NCI-H2227 treated with DMSO at 0.1 percent for 48 hours (cell line): ENCODE measurements around the gene RAB3A.

Source experiments
- DNase-seq: peaks from one replicate; lab custom pipeline; 2025; lab: John Stamatoyannopoulos, UW

RAB3A gene

GRCh38 chr19:18197306-18197705, 6.5 kb downstream of the RAB3A start:
- no peak for DNase-seq

- no peak for DNase-seq
Measured at GRCh38 chr19:18196511-18196845, 7.4 kb downstream of the RAB3A start.

GRCh38 chr19:18194554-18195238, 9.1 kb downstream of the RAB3A start:
- no peak for DNase-seq

- DNase-seq, result no peak
Measured at GRCh38 chr19:18194181-18194530, 9.7 kb downstream of the RAB3A start.

- no peak for DNase-seq
Measured at GRCh38 chr19:18193388-18194180, 10.3 kb downstream of the RAB3A start.

- peak; percentile 96 for DNase-seq
Measured at GRCh38 chr19:18192673-18193387, 11.0 kb downstream of the RAB3A start, which contains the start of gene MPV17L2. MPV17L2 (plus strand) TSS chr19:18193218; CDS start chr19:18193282, 64 bp downstream.

- no peak for DNase-seq
Measured at GRCh38 chr19:18191640-18192062, 12.2 kb downstream of the RAB3A start.

GRCh38 chr19:18190278-18190677, 13.6 kb downstream of the RAB3A start:
- DNase-seq, result no peak

- DNase-seq, result no peak
Measured at GRCh38 chr19:18185538-18185937, 18.3 kb downstream of the RAB3A start.

- DNase-seq, result no peak
Measured at GRCh38 chr19:18183529-18183928, 20.3 kb downstream of the RAB3A start.

- no peak for DNase-seq
Measured at GRCh38 chr19:18179957-18180356, 23.9 kb downstream of the RAB3A start.

- DNase-seq, result no peak
Measured at GRCh38 chr19:18176367-18177310, 27.2 kb downstream of the RAB3A start.

- no peak for DNase-seq
Measured at GRCh38 chr19:18174983-18175382, 28.9 kb downstream of the RAB3A start.

- DNase-seq, result no peak
Measured at GRCh38 chr19:18173572-18174288, 30.1 kb downstream of the RAB3A start, which contains the start of gene IFI30. IFI30 (plus strand) TSS chr19:18173813; CDS start chr19:18173842, 29 bp downstream.

- no peak for DNase-seq
Measured at GRCh38 chr19:18173054-18173571, 30.7 kb downstream of the RAB3A start.

- no peak for DNase-seq
Measured at GRCh38 chr19:18172331-18173053, 31.4 kb downstream of the RAB3A start.

GRCh38 chr19:18171605-18172327, 32.1 kb downstream of the RAB3A start:
- no peak for DNase-seq

- DNase-seq, result no peak
Measured at GRCh38 chr19:18170714-18171255, 33.1 kb downstream of the RAB3A start.
